Gastrocnemius medialis (tissue), 4 donors: ENCODE measurements around the gene TMEM108.

ENCODE experiments used
- POLR2A ChIP-seq, 2 donors: fragments of 450-650 bp; IDR thresholded peaks; one replicate each; pipeline ENCODE4 v1.6.1; 2017; ENCODE audit warnings: antibody characterized with exemption in 2 of 2, mild to moderate bottlenecking in 2 of 2, moderate library complexity in 2 of 2
- TF ChIP-seq, protein P1 (sequence below), 5 experiments: fragments of 450-650 bp in 3 of 5; fragments of 200-600 bp in 2 of 5; sonication (generic) in 2 of 5; IDR thresholded peaks in 4 of 5; conservative IDR thresholded peaks in 1 of 5; 1 replicate in 4 of 5; 2 replicates in 1 of 5; pipeline ENCODE4 v1.5.1; 2016 to 2019; ENCODE audit warnings: antibody characterized with exemption in 5 of 5, mild to moderate bottlenecking in 3 of 5, moderate library complexity in 3 of 5

DNA sequence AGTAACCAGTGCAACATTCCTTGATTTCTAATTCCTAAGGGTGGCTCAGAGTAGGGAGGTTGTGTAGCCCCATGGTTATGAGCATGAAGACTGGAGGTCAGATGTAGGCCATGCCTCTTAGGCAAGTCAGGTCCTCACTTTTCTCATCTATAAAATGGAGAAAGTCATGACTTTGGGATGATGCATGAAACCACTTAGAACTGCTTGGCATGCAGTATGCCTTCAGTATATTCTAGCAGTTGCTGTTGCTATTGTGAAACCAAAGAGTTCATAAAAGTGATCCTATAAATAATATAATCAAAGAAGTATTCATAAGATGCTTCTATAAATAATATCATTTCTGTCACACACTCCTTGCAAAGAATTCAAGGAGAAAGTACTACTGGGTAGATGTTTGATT, 65.5 kb downstream of the TMEM108 start:
- TF ChIP-seq, protein P1, sequence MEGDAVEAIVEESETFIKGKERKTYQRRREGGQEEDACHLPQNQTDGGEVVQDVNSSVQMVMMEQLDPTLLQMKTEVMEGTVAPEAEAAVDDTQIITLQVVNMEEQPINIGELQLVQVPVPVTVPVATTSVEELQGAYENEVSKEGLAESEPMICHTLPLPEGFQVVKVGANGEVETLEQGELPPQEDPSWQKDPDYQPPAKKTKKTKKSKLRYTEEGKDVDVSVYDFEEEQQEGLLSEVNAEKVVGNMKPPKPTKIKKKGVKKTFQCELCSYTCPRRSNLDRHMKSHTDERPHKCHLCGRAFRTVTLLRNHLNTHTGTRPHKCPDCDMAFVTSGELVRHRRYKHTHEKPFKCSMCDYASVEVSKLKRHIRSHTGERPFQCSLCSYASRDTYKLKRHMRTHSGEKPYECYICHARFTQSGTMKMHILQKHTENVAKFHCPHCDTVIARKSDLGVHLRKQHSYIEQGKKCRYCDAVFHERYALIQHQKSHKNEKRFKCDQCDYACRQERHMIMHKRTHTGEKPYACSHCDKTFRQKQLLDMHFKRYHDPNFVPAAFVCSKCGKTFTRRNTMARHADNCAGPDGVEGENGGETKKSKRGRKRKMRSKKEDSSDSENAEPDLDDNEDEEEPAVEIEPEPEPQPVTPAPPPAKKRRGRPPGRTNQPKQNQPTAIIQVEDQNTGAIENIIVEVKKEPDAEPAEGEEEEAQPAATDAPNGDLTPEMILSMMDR (IDR thresholded peaks at IDR 0.05 in 4 of 5, conservative IDR thresholded peaks at IDR 0.05 in 1 of 5) = no peak
- TF ChIP-seq POLR2A (IDR thresholded peaks at IDR 0.05) = no peak
